GM12864 (cell line): ENCODE measurements around the gene SNX8.

Experiments
- DNase-seq: peaks from one replicate; pipeline ENCODE4 v3.0.0-alpha.2; 2011; ENCODE audit warnings: low read depth
- H3K4me3 ChIP-seq: 2 replicates; pipeline ENCODE4 v1.5.1; 2011; ENCODE audit warnings: mild to moderate bottlenecking, low read depth, low read length, control low read depth
- TF ChIP-seq, protein P1 (sequence below): IDR thresholded peaks from 2 replicates; pipeline ENCODE4 v1.5.1; 2011; ENCODE audit warnings: low read depth, mild to moderate bottlenecking, moderate library complexity, low read length, control low read depth, inconsistent platforms; ENCODE audit errors: missing control alignments

SNX8 gene

GRCh38 chr7:2211926-2212325, 102.3 kb downstream of the SNX8 start:
- TF ChIP-seq, protein P1, sequence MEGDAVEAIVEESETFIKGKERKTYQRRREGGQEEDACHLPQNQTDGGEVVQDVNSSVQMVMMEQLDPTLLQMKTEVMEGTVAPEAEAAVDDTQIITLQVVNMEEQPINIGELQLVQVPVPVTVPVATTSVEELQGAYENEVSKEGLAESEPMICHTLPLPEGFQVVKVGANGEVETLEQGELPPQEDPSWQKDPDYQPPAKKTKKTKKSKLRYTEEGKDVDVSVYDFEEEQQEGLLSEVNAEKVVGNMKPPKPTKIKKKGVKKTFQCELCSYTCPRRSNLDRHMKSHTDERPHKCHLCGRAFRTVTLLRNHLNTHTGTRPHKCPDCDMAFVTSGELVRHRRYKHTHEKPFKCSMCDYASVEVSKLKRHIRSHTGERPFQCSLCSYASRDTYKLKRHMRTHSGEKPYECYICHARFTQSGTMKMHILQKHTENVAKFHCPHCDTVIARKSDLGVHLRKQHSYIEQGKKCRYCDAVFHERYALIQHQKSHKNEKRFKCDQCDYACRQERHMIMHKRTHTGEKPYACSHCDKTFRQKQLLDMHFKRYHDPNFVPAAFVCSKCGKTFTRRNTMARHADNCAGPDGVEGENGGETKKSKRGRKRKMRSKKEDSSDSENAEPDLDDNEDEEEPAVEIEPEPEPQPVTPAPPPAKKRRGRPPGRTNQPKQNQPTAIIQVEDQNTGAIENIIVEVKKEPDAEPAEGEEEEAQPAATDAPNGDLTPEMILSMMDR = no peak
- no peak for DNase-seq

DNA sequence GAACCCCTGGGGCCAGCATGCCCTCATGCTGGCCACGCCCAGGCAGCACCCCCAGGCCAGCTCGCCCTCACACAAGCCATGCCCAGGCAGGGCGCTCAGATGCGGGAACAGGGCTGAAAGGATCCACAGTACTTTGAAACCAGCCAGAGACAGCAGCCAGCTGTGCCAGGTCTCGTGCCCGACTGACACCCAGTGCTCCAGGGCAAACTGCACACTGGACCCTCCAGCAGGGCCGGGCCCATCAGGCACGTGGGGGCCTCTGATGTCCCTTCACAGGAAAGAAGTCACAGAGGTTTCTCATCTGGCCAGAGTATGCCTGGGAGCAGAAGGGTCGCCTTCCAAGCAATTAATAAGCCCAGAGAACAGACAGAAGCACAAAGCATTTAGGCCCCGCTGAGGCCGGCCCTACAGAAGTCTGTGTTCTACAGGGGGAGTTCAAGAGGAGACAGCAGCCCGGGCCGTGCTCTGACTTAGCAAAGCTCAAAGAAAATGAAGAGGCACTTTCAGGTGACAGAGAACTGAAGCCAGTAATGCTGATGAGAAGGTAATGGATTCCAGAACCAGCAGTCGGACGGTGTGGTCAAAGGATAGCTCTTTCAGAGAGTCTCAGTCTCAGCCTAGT, 102.9 kb downstream of the SNX8 start:
- no peak overlapping the region for H3K4me3 ChIP-seq
- TF ChIP-seq, protein P1 = no peak
- DNase-seq = no peak

More at GRCh38 chr7:2211926-2212325, 102.3 kb downstream of the SNX8 start:
- no peak overlapping the region for H3K4me3 ChIP-seq

- no peak overlapping the region for H3K4me3 ChIP-seq
- no peak for DNase-seq
- TF ChIP-seq, protein P1 = no peak
Observed at GRCh38 chr7:2210551-2211258, 103.5 kb downstream of the SNX8 start.

DNA sequence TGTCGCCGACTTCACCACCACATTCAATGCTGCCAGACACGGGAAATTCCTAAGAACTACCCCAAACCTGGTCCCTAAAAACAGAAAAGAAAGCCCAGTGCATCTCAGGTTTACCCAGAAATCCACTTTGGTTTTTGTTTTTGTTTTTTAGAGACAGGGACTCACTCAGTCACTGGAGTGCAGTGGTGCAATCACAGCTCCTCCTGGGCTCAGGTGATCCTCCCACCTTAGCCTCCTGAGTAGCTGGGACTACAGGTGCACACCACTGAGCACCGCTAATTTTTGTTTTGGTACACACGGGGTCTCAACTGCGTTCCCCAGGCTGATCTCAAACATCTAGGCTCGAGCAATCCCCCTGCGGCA, 104.3 kb downstream of the SNX8 start:
- no peak for DNase-seq
- no peak overlapping the region for H3K4me3 ChIP-seq
- TF ChIP-seq, protein P1 = no peak

GRCh38 chr7:2209146-2209960, 104.9 kb downstream of the SNX8 start:
- TF ChIP-seq, protein P1 = peak; percentile 85
- no peak overlapping the region for H3K4me3 ChIP-seq
- DNase-seq = peak; percentile 33

DNA sequence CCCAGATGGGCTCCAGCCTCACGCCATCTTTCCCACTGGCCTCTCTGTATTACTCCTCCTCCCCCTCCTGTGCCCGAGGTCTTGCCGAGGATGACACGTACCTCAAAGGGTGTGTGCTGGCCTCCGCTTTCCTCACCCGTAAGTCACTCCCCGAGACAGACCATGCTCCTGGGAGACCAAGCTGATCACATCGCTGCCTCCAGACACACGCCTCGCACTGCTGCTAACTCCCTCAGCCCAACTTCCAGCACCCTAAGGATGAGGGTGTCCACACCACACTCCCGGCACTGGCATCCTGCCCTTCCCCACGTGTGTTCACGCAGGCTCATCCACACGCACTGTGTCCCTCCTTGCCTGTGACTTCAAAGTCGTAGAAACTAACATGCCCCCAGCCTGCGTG, 105.5 kb downstream of the SNX8 start:
- DNase-seq = no peak
- H3K4me3 ChIP-seq = no peak overlapping the region
- TF ChIP-seq, protein P1 = no peak
